IMR-90 (cell line): ENCODE results near the gene MGAT4C.

ENCODE experiments used
- CEBPB ChIP-seq: IDR thresholded peaks from 2 replicates; pipeline ENCODE4 v1.6.1; 2012; ENCODE audit warnings: low read depth, low read length, improper control_type of control experiment
- CTCF ChIP-seq: conservative IDR thresholded peaks from 2 replicates; pipeline ENCODE4 v1.5.1; 2012; ENCODE audit warnings: mild to moderate bottlenecking, low read depth, low read length, improper control_type of control experiment
- RAD21 ChIP-seq: IDR thresholded peaks from 2 replicates; pipeline ENCODE4 v1.6.1; 2012; ENCODE audit warnings: low read length, improper control_type of control experiment
- USF2 ChIP-seq: fragments of 150-350 bp; IDR thresholded peaks from 2 replicates; pipeline ENCODE4 v1.6.1; 2017; ENCODE audit warnings: mild to moderate bottlenecking, antibody characterized with exemption, low read length, low read depth

GRCh38 chr12:86122846-86123468 lies 133.2 kb downstream of the MGAT4C start:
- TF ChIP-seq USF2 (no peak), CTCF (no peak), CEBPB (no peak), RAD21 (no peak)
